ENCODE measurements around the gene GOLGA6D. TPM values are rescaled to one million over a fixed set of nuclear protein-coding genes. Genes with fewer than 3 reads are reported as not detected.
"Not testable (repeated sequence)": the region's sequence is repeated elsewhere in the genome, so short reads cannot be mapped to it uniquely, and the experiment has no call there.

The GOLGA6D gene, protein sequence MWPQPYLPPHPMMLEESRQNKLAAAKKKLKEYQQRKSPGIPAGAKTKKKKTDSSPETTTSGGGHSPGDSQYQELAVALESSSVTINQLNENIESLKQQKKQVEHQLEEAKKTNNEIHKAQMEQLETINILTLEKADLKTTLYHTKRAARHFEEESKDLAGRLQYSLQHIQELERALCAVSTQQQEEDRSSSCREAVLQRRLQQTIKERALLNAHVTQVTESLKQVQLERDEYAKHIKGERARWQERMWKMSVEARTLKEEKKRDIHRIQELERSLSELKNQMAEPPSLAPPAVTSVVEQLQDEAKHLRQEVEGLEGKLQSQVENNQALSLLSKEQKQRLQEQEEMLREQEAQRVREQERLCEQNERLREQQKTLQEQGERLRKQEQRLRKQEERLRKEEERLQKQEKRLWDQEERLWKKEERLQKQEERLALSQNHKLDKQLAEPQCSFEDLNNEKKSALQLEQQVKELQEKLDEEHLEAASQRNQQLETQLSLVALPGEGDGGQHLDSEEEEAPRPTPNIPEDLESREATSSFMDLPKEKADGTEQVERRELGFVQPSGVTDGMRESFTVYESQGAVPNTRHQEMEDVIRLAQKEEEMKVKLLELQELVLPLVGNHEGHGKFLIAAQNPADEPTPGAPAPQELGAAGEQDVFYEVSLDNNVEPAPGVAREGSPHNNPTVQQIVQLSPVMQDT
- total RNA-seq, result not detected in 2 replicates
- not detected in 2 replicates for polyA plus RNA-seq
- polyA plus RNA-seq (2011; cell fraction: cytosol; rRNA removed), result not detected in 2 replicates
- not detected in 2 replicates for polyA plus RNA-seq (2011; cell fraction: nucleus; rRNA removed)
- not detected in 2 replicates for polyA plus RNA-seq (2012)
- not detected in 2 replicates for polyA minus RNA-seq
- not detected for polyA minus RNA-seq (2011; cell fraction: cytosol; rRNA and poly(A)+ RNA removed)
- polyA minus RNA-seq (2011; cell fraction: nucleus; rRNA and poly(A)+ RNA removed), result not detected in 2 replicates
- not detected for Bru-seq, nascent RNA
- not detected for BruChase-seq, experiment 1, labeled RNA remaining after a 6-hour chase
- BruChase-seq, experiment 2, labeled RNA remaining after a 2-hour chase, result not detected
- long read RNA-seq, result 0 reads

DNA sequence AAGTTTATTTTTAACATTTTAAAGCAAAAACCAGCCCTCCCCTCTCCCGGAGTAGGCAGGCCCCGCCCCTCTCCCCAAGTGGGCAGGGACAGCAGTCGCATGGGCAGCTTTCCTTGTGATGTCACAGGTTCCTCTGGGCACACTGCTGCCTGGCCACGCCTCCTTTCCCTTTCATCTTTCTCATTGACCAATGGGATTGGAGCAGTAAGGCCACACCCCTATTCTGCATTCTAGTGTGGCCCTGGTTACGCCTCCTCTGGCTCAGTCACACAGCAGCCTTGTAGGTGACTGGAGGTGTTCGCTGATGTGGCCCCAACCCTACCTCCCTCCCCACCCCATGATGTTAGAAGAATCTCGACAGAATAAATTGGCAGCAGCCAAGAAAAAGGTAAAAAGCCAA is at the start of gene GOLGA6D:
Gene GOLGA6D (plus strand): TSS at position 264 of the 400 bp plus-strand sequence. CDS start 41 bp downstream, at position 305.
- H3K4me1 ChIP-seq (ENCODE audit: control insufficient read depth, extremely low read depth, insufficient read depth, low read length); intact Hi-C loops (cut with micrococcal nuclease); H3K9ac ChIP-seq (replicated peaks; ENCODE audit: extremely low read depth, insufficient read depth, low read length); H3K27me3 ChIP-seq (ENCODE audit: control insufficient read depth in 2 of 2, insufficient read depth in 2 of 2, low read length in 2 of 2); H3K9me3 ChIP-seq (replicated peaks; ENCODE audit: control insufficient read depth, insufficient read depth, low read length); BruUV-seq (replicated peaks); dilution Hi-C loops (cut with MboI; ENCODE audit: extremely low pct_ligation_motif_present, low sequenced_read_pairs); H3K4me2 ChIP-seq (ENCODE audit: insufficient read depth, low read length); POLR2A ChIA-PET; DNase-seq (ENCODE audit: low read depth, low spot score); CTCF ChIA-PET; H3K9me1 ChIP-seq (replicated peaks; ENCODE audit: control insufficient read depth, extremely low read depth, insufficient read depth, low read length); FAIRE-seq; H3K36me3 ChIP-seq (ENCODE audit: control insufficient read depth in 2 of 2, extremely low read depth in 1 of 2, insufficient read depth in 2 of 2, low read length in 2 of 2); H3K79me2 ChIP-seq (ENCODE audit: control insufficient read depth, insufficient read depth, low read length); H2AFZ ChIP-seq (ENCODE audit: low read depth, low read length); H3K27ac ChIP-seq (ENCODE audit: insufficient read depth, low read depth, low read length); H4K20me1 ChIP-seq (replicated peaks; ENCODE audit: control insufficient read depth, extremely low read depth, insufficient read depth, low read length); H3K4me3 ChIP-seq (replicated peaks in 1 of 3; ENCODE audit: insufficient read depth in 1 of 3, low read depth in 1 of 3, low read length in 3 of 3): not testable (repeated sequence)

DNA sequence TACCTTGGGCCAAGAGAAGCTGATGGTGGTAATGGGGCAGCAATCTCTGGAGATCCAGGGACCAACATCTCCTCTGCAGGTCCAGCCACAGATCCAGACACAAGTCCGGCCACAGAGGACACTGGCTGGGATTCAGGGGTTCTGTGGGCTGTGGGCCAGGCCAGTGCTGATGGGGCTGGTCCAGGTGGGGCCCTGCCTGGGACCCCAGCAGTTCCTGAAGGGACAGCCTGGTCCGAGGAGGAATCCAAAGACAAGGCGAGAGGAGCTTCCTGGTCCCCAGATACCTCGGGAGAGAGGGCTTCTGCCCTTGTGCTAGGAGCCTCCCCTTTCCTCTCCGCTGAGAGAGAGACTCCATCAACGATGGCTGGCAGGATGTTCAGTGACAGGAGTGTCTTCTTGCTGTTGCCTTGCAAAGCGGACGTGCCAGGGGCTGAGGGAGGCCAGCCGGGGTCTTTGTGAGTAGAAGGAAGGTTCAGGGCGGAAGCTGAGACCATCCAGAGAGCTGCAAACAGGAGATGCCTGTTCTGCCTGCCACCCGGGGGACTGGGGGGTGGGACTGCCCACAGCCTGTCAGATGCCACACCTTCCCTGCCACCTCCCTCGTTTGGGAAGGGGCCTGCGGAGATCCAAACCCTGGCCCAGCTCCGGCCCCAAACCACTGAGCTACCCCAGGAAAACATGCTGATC is 49.0 kb upstream of the GOLGA6D start:
- intact Hi-C loops (cut with micrococcal nuclease), result no loop called here
- H3K4me1 ChIP-seq (ENCODE audit: control insufficient read depth, extremely low read depth, insufficient read depth, low read length), result no peaks in the 10 kb centered on the region
- H3K4me2 ChIP-seq (ENCODE audit: insufficient read depth, low read length), result no peak overlapping the region
- FAIRE-seq, result no peak
- H3K4me3 ChIP-seq (replicated peaks in 1 of 3; ENCODE audit: insufficient read depth in 1 of 3, low read depth in 1 of 3, low read length in 3 of 3), result no peak overlapping the region
- no peaks in the 10 kb centered on the region for H3K79me2 ChIP-seq (ENCODE audit: control insufficient read depth, insufficient read depth, low read length)
- no peak overlapping the region for H3K27ac ChIP-seq (ENCODE audit: insufficient read depth, low read depth, low read length)
- no peak overlapping the region for H2AFZ ChIP-seq (ENCODE audit: low read depth, low read length)
- no peak for DNase-seq (ENCODE audit: low read depth, low spot score)
- no peaks in the 10 kb centered on the region for H3K36me3 ChIP-seq (ENCODE audit: control insufficient read depth in 2 of 2, extremely low read depth in 1 of 2, insufficient read depth in 2 of 2, low read length in 2 of 2)
- POLR2A ChIA-PET, result no interaction called here
- no peaks in the 10 kb centered on the region for H3K9me1 ChIP-seq (replicated peaks; ENCODE audit: control insufficient read depth, extremely low read depth, insufficient read depth, low read length)
- TF ChIP-seq EZH2 (IDR thresholded peaks at IDR 0.05; ENCODE audit: borderline replicate concordance, low read depth, low read length, severe bottlenecking) (no peak), POLR2AphosphoS5 (IDR thresholded peaks at IDR 0.05; ENCODE audit: insufficient read depth, low read depth, low read length) (no peak), FOS (IDR thresholded peaks at IDR 0.05; ENCODE audit: borderline replicate concordance, insufficient read depth, low read length) (no peak), GATA2 (IDR thresholded peaks at IDR 0.05; ENCODE audit: insufficient read depth, insufficient read length, low read depth, low read length) (no peak), POLR2A (IDR thresholded peaks at IDR 0.05; ENCODE audit: low read depth, low read length) (no peak), MYC (IDR thresholded peaks at IDR 0.05; ENCODE audit: low read depth, low read length) (no peak), JUN (IDR thresholded peaks at IDR 0.05; ENCODE audit: borderline replicate concordance, insufficient read depth, insufficient read length, low read depth) (no peak)
- TF ChIP-seq, protein P1, sequence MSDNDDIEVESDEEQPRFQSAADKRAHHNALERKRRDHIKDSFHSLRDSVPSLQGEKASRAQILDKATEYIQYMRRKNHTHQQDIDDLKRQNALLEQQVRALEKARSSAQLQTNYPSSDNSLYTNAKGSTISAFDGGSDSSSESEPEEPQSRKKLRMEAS (IDR thresholded peaks at IDR 0.05; ENCODE audit: insufficient read depth, insufficient read length), result no peak
- TF ChIP-seq, protein P2, sequence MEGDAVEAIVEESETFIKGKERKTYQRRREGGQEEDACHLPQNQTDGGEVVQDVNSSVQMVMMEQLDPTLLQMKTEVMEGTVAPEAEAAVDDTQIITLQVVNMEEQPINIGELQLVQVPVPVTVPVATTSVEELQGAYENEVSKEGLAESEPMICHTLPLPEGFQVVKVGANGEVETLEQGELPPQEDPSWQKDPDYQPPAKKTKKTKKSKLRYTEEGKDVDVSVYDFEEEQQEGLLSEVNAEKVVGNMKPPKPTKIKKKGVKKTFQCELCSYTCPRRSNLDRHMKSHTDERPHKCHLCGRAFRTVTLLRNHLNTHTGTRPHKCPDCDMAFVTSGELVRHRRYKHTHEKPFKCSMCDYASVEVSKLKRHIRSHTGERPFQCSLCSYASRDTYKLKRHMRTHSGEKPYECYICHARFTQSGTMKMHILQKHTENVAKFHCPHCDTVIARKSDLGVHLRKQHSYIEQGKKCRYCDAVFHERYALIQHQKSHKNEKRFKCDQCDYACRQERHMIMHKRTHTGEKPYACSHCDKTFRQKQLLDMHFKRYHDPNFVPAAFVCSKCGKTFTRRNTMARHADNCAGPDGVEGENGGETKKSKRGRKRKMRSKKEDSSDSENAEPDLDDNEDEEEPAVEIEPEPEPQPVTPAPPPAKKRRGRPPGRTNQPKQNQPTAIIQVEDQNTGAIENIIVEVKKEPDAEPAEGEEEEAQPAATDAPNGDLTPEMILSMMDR (IDR thresholded peaks at IDR 0.05; ENCODE audit: extremely low read depth in 1 of 2, insufficient read depth in 1 of 2, low read depth in 1 of 2, low read length in 2 of 2), result no peak
- BruUV-seq (replicated peaks), result no TSS peak
- H3K9me3 ChIP-seq (replicated peaks; ENCODE audit: control insufficient read depth, insufficient read depth, low read length), result no peaks in the 10 kb centered on the region
- H3K9ac ChIP-seq (replicated peaks; ENCODE audit: extremely low read depth, insufficient read depth, low read length), result no peak overlapping the region
- dilution Hi-C loops (cut with MboI; ENCODE audit: extremely low pct_ligation_motif_present, low sequenced_read_pairs), result no loop called here
- CTCF ChIA-PET, result no interaction called here
- H4K20me1 ChIP-seq (replicated peaks; ENCODE audit: control insufficient read depth, extremely low read depth, insufficient read depth, low read length), result no peaks in the 10 kb centered on the region
- H3K27me3 ChIP-seq (ENCODE audit: control insufficient read depth in 2 of 2, insufficient read depth in 2 of 2, low read length in 2 of 2), result peaks cover 0 to 4% of the 10 kb centered on the region in 2 experiments

Data from endothelial cell of umbilical vein (primary cell).